CD4-positive, alpha-beta T cell (primary cell): Measurements from ENCODE around the gene ANKRD1. TPM values are rescaled to one million over a fixed set of nuclear protein-coding genes. Genes with fewer than 3 reads are reported as not detected.
"Not testable (repeated sequence)": the region's sequence is repeated elsewhere in the genome, so short reads cannot be mapped to it uniquely, and the experiment has no call there.

ENCODE experiments used
- ATAC-seq: fragments of 200-7000 bp; cut with Tn5 transposase; one replicate; pipeline ENCODE4 v1.10.0; 2022; ENCODE audit warnings: mild to moderate bottlenecking; ENCODE audit not compliant: poor library complexity
- CTCF ChIA-PET: fragments of 350-600 bp; sonication (Branson Sonifier 250); formaldehyde crosslinking; loops from one replicate; lab custom pipeline; 2021; ENCODE audit warnings: antibody characterized with exemption, inconsistent platforms; lab: Charles Lee
- POLR2A ChIA-PET: fragments of 350-600 bp; sonication (Branson Sonifier 250); formaldehyde crosslinking; loops from one replicate; lab custom pipeline; 2021; ENCODE audit warnings: antibody characterized with exemption, inconsistent platforms; lab: Charles Lee
- DNase-seq, 14 experiments: peaks; one replicate each; pipeline ENCODE4 v3.0.0-alpha.2; 2013 to 2020; ENCODE audit warnings: mixed read lengths in 2 of 14
- H3K27ac ChIP-seq, 2 donors: one replicate each; pipeline versions ENCODE4 v1.5.1 to v1.7.0; 2013; ENCODE audit warnings: low read length in 2 of 2, low read depth in 1 of 2, mild to moderate bottlenecking in 1 of 2
- H3K27me3 ChIP-seq, 2 experiments: 1 replicate in 1 of 2; 2 replicates in 1 of 2; pipeline versions ENCODE4 v1.6.1 to v1.7.0; 2013; ENCODE audit warnings: low read length in 2 of 2, control low read depth in 1 of 2, mild to moderate bottlenecking in 1 of 2, moderate library complexity in 1 of 2; ENCODE audit not compliant: insufficient read depth in 2 of 2, control insufficient read depth in 1 of 2
- H3K36me3 ChIP-seq: one replicate; pipeline ENCODE4 v1.6.1; 2013; ENCODE audit warnings: low read length, control low read depth; ENCODE audit not compliant: insufficient read depth
- H3K4me1 ChIP-seq: one replicate; pipeline ENCODE4 v1.6.1; 2013; ENCODE audit warnings: low read length, control low read depth; ENCODE audit not compliant: insufficient read depth
- H3K4me3 ChIP-seq: one replicate; pipeline ENCODE4 v1.5.1; 2013; ENCODE audit warnings: mild to moderate bottlenecking, low read length, moderate library complexity
- H3K9me3 ChIP-seq, 2 experiments: 1 replicate in 1 of 2; 2 replicates in 1 of 2; pipeline versions ENCODE4 v1.6.1 to v1.7.0; 2013; ENCODE audit warnings: low read length in 2 of 2, mild to moderate bottlenecking in 2 of 2, control low read depth in 1 of 2, moderate library complexity in 1 of 2; ENCODE audit not compliant: control insufficient read depth in 1 of 2, insufficient read depth in 1 of 2
- H3K27ac Mint-ChIP-seq: one replicate; pipeline ENCODE4 v1.8.0; 2020; ENCODE audit warnings: mixed read lengths
- H3K27me3 Mint-ChIP-seq: one replicate; pipeline ENCODE4 v1.8.0; 2021; ENCODE audit warnings: mixed read lengths
- H3K36me3 Mint-ChIP-seq: one replicate; pipeline ENCODE4 v1.8.0; 2021; ENCODE audit warnings: low read depth, mixed read lengths
- H3K4me1 Mint-ChIP-seq: one replicate; pipeline ENCODE4 v1.8.0; 2021; ENCODE audit warnings: low read depth, mixed read lengths
- H3K4me3 Mint-ChIP-seq: one replicate; pipeline ENCODE4 v1.8.0; 2020; ENCODE audit warnings: mild to moderate bottlenecking, mixed read lengths
- H3K9me3 Mint-ChIP-seq: one replicate; pipeline ENCODE4 v1.8.0; 2020; ENCODE audit warnings: mixed read lengths
- CTCF ChIP-seq: fragments of 200-600 bp; IDR thresholded peaks from one replicate; pipeline ENCODE4 v1.8.0; 2022; ENCODE audit warnings: antibody characterized with exemption, mild to moderate bottlenecking
- intact Hi-C, 2 experiments: fragments of 100-400 bp; cut with DNase I in 1 of 2; cut with micrococcal nuclease in 1 of 2; formaldehyde crosslinking; loops; one replicate each; pipeline versions ENCODE4 v1.15.1 to v1.9.0; 2023 to 2025; cut with DNase I, micrococcal nuclease
- total RNA-seq, 174 experiments: library from RNA in 2 of 174; stranded (reverse) in 2 of 174; gene quantifications; one replicate each; pipeline ENCODE4 v1.2.3 and lab custom pipeline; 2021 to 2026

ANKRD1 gene
- total RNA-seq, 2 experiments from 2014 or later: not detected

- Histone ChIP-seq H3K27me3 (no peaks in the 10 kb centered on the region), H3K36me3 (peaks cover 63% of the 10 kb centered on the region), H3K27ac (no peak overlapping the region), H3K9me3 (no peaks in the 10 kb centered on the region), H3K4me3 (no peak overlapping the region), H3K4me1 (no peaks in the 10 kb centered on the region)
- ChIA-PET CTCF (interaction anchor here (1.5 to 2.4 kb wide), 2 partner anchors 9 to 23 kb away, joined by 4 to 5 read pairs; no protein-coding TSS in a partner anchor), POLR2A (no interaction called here)
- Mint-ChIP-seq H3K4me3 (no peak overlapping the region), H3K36me3 (peaks cover 95% of the 10 kb centered on the region), H3K4me1 (peaks cover 9% of the 10 kb centered on the region), H3K27me3 (no peaks in the 10 kb centered on the region), H3K27ac (no peak overlapping the region), H3K9me3 (no peaks in the 10 kb centered on the region)
- ATAC-seq: no peak
- DNase-seq: no peak
- TF ChIP-seq CTCF: no peak
- intact Hi-C loops: loop anchor here in 1 of 2 experiments (10.0 kb wide), 1 partner anchor 360 kb away; no protein-coding TSS in a partner anchor
Observed at GRCh38 chr10:90885176-90885575, 35.7 kb downstream of the ANKRD1 start.

GRCh38 chr10:90884431-90884830 lies 36.5 kb downstream of the ANKRD1 start:
- ATAC-seq: no peak
- H3K27ac Mint-ChIP-seq: no peak overlapping the region
- no peak overlapping the region for H3K27ac ChIP-seq
- peaks cover 8% of the 10 kb centered on the region for H3K4me1 Mint-ChIP-seq
- peaks cover 58% of the 10 kb centered on the region for H3K36me3 ChIP-seq
- DNase-seq: no peak
- H3K27me3 ChIP-seq: no peaks in the 10 kb centered on the region
- no peaks in the 10 kb centered on the region for H3K9me3 Mint-ChIP-seq
- CTCF ChIA-PET: interaction anchor here (1.5 to 2.4 kb wide), 2 partner anchors 10 to 22 kb away, joined by 4 to 5 read pairs; no protein-coding TSS in a partner anchor
- no peaks in the 10 kb centered on the region for H3K9me3 ChIP-seq
- H3K36me3 Mint-ChIP-seq: peaks cover 95% of the 10 kb centered on the region
- H3K27me3 Mint-ChIP-seq: no peaks in the 10 kb centered on the region
- POLR2A ChIA-PET: no interaction called here
- no peak overlapping the region for H3K4me3 Mint-ChIP-seq
- no peak overlapping the region for H3K4me3 ChIP-seq
- intact Hi-C loops: loop anchor here in 1 of 2 experiments (10.0 kb wide), 1 partner anchor 360 kb away; no protein-coding TSS in a partner anchor
- H3K4me1 ChIP-seq: no peaks in the 10 kb centered on the region
- TF ChIP-seq CTCF: no peak

GRCh38 chr10:90880059-90880719 lies 40.7 kb downstream of the ANKRD1 start:
- not testable (repeated sequence) for H3K4me3 Mint-ChIP-seq, H3K27me3 Mint-ChIP-seq, H3K9me3 Mint-ChIP-seq, H3K4me1 ChIP-seq, H3K27me3 ChIP-seq, H3K4me3 ChIP-seq, H3K9me3 ChIP-seq, H3K4me1 Mint-ChIP-seq, H3K27ac Mint-ChIP-seq, H3K27ac ChIP-seq
- H3K36me3 ChIP-seq: peaks cover 59% of the 10 kb centered on the region
- DNase-seq (peak in 3 of 14 experiments; percentile 50 to 71 (median 68)), ATAC-seq (peak; percentile 72)
- ChIA-PET CTCF (interaction anchor here (0.6 to 1.8 kb wide), 8 partner anchors 9 to 1326 kb away, joined by 3 to 11 read pairs (median 4); partner anchors contain the start of gene RPP30), POLR2A (interaction anchor here (0.6 to 1.9 kb wide), 4 partner anchors 8 to 154 kb away, joined by 3 to 7 read pairs (median 4); partner anchors contain the start of gene RPP30)
- intact Hi-C loops: loop anchor here (1.0 to 10.0 kb wide), 2 partner anchors 365 to 371 kb away; no protein-coding TSS in a partner anchor
- H3K36me3 Mint-ChIP-seq: peaks cover 94% of the 10 kb centered on the region
- TF ChIP-seq CTCF: peak; percentile 81
